HG03439 (cell line): ENCODE results near the gene SAE1.
A peak's percentile ranks its signal among the peaks of the same experiment; 100 is the strongest.

ENCODE experiments used
- ATAC-seq: cut with Tn5 transposase; IDR thresholded peaks from one replicate; pipeline ENCODE4 v1.9.1; 2021; ENCODE audit warnings: mild to moderate bottlenecking, moderate library complexity; ENCODE audit not compliant: unreplicated experiment

Gene SAE1

GRCh38 chr19:47157431-47158321 is 27.0 kb downstream of the SAE1 start:
- ATAC-seq = no peak

DNA sequence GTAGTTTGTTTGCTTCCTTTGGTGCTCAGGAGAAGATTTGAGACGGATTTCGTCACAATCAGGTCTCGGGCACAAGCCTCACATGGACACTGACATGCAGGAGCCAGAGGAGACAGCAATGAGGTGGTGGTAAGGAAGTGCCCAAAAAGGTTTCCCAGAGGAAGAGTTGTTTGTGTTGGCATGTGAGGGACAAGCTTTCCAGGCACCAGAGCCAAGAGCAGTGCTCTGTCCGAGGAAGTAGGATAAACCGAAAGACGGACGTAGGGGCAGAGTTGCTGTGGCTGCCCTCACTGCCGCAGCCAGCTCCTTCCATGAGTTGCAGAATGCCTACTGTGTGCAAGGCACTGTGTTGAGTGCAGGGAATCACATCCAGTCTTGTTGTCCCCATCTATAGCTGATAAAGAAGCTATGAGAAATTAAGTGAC is 27.7 kb downstream of the SAE1 start:
- ATAC-seq = no peak

GRCh38 chr19:47158879-47159503 is 28.4 kb downstream of the SAE1 start:
- no peak for ATAC-seq

DNA sequence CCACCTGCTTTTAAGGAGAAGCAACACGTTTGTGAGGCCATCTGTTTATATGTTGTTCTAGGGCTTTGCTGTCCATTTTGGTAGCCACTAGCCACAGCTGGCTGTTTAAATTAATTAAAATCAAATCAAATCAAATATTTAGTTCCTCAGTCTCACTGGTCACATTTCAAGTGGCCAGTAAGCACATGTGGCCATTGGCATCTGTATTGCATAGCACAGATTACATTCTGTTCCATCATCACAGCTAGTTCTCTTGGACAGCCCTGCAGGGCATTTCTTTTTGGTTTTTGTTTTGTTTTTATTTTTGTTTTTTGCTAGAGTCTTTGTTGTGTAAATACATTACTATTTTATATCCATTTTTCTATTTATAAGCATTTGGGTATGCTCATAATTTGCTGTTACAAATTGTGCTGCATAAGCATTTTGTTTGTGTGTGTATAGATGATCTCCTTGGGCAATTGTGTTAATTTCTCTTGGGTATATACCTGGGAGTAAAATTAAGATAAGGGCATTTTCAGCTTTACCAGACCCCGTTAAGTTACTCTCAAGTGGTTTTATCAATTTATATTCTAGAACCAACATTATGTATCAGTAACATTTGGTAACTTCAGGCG is 31.3 kb downstream of the SAE1 start:
- no peak for ATAC-seq

- no peak for ATAC-seq
These were observed 37.4 kb downstream of the SAE1 start for GRCh38 chr19:47168065-47168464.

DNA sequence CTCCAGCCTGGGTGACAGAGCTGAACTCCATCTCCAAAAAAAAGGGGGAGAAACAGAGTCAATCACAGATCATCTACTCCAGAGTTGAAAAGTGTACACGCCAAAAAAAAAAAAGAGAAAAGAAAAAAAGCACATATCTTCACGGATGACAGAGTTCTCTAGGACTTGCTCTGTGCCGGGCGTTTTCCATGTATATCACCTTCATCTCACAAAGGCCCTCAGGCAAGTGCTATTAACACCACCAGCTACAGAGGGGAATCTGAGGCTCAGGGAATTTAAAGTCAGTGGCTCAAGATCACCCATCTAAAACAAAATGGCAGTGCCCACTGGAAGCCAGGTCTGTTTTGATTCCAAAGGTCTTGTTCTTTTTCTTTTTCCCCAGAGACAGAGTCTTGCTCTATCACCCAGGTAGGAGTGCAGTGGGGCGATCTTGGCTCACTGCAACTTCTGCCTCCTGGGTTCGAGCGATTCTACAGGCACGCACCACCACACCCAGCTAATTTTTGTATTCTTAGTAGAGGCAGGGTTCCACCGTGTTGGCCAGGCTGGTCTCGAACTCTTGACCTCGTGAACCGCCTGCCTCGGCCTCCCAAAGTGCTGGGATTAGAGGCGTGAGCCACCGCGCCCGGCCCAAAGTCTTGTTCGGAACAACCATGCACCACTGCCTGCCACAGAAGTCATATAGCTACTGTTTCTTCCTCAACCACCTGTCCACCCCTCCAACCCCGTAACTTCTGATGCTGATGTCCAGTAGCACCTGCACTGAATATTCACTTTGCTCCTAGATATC is 42.2 kb downstream of the SAE1 start:
- no peak for ATAC-seq

DNA sequence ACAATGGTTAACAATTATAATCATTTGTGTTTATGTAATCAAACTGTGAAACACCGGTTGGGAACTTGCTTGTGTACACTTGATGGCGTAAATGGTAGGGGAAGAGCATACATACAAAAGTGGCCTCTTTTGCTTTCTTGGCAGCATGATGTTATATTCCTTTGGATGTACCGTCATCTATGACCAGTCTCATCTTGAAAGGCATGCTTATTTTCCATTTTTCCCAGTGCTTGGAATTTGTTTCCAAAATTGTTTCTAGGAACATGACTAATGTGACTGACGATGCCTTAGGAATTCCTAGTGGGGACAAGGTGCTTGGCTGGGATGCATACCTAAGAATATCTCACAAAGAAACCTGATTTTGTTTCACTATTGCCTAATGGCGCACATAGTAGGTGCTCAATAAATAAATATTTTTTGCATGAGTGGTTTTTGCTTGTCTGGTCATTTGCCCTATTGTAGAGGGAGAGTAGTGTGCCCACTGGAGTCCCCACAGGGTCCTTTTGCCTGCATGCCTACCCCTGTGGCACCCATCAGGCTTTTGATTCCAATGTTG is 45.5 kb downstream of the SAE1 start:
- no peak for ATAC-seq

DNA sequence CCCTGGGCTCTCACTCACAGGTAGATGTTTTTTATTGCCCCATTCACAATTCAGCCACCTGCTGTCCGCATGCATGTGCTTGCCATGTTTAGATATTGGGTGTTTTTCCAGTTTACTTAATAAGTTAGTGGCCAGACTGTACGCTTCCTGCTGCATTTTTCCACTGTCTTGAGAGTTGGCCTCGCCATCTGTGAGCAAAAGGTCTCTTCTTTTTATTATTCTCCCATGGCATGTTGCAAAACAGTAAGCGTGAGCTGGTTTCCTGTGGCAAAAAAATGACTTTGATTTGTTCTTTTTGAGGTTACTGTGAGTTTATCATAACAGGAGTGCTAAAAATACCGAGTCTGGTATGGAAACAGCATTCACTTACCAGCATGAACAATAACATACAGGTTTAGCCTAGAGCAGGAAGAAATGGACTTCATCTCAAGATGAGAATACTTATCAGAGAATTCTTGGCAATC is 46.0 kb downstream of the SAE1 start:
- no peak for ATAC-seq

GRCh38 chr19:47179653-47180310 is 49.1 kb downstream of the SAE1 start:
- no peak for ATAC-seq

DNA sequence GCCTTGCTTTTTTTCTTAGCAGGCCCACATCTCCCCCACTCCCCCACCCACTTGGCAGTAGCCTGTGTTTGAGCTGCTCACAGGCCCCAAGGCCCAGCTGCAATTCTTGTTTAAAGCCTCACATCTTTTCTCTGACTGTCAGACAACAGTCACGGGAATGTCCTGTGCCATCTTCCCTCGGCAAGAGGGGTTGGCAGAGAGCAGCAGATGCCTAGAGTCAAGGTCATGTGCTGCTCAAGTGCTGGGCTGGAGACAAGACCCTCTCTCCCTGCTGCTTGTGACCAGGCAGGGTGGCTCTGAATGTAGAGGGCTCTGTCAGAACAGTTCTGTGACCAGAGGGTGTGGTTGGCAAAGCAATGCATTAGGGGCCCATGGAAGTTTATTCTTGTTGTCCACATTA is 53.0 kb downstream of the SAE1 start:
- no peak for ATAC-seq

- ATAC-seq = peak; percentile 88
These were observed 56.1 kb downstream of the SAE1 start for GRCh38 chr19:47186446-47187334.

DNA sequence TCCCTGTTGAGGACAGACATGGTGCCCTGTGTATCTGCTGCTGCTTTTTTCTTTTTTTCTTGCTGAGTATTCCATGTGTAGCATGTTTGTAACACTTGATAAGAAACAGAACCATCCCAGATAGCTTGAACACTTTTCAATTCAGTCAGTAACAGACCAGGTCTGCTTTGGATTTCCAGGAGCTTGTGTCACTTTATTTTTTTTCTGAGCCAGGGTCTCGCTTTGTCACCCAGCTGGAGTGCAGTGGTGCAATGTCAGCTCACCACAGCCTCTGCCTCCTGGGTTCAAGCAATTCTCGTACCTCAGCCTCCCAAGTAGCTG is 56.7 kb downstream of the SAE1 start:
- no peak for ATAC-seq

DNA sequence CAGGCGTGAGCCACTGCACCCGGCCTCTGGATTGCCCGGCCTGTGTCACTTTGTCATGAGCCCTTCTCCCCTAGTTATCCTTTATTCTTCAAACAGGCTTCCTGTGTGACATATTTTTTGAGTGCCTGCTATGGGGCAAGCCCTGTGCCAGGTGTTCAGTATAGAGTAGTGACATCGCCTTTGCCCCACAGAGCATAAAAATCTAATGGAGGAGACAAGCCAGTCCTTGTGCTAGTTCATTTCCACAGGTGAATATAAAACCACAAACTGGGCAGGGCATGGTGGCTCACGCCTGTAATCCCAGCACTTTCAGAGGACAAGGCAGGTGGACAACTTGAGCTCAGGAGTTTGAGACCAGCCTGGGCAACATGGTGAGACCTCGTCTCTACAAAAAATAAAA is 57.2 kb downstream of the SAE1 start:
- no peak for ATAC-seq

DNA sequence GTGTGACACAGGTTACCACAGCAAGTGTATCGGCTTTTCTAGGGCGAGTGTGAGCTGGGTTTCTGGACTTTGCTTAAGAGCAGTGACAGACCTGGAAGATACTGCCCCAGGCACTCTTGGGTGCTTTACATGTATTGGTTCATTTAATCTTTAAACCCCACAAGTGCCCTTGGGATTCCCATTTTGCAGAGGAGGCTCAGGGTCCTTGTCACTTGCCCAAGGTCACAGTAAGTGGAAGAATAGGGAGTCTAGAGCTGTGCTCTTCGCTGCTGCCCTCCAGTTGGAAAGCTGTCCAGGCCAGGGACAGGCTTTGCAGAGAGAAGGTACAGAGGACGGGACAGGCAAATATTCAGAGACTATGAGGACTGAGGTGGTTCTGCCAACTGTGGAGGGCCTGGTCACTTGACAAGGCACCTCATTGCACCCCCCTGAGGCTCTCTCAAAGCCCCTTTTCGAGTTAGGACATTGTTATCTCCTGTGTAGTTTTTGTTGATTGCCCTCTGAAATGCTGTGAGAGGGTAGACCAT is 57.9 kb downstream of the SAE1 start:
- no peak for ATAC-seq

GRCh38 chr19:47190167-47190727 is 59.6 kb downstream of the SAE1 start:
- no peak for ATAC-seq

- ATAC-seq = no peak
These were observed 64.8 kb downstream of the SAE1 start for GRCh38 chr19:47195434-47195833.

GRCh38 chr19:47197141-47197540 is 66.5 kb downstream of the SAE1 start:
- no peak for ATAC-seq

DNA sequence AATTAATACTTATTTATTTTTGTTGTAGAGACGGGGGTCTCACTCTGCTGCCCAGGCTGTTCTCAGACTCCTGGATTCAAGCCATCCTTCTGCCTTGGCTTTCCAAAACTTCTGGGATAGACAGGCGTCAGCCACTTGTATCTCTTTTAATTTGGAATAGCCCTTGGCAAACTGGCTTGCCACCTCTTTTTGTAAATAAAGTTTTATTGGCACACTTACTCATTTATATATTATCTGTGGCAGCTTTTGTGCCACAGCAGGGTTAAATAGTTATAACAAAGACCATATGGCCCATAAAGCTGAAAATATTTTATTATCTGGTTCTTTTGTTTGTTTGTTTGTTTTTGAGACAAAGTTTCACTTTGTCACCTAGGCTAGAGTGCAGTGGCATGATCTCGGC is 69.9 kb downstream of the SAE1 start:
- no peak for ATAC-seq

DNA sequence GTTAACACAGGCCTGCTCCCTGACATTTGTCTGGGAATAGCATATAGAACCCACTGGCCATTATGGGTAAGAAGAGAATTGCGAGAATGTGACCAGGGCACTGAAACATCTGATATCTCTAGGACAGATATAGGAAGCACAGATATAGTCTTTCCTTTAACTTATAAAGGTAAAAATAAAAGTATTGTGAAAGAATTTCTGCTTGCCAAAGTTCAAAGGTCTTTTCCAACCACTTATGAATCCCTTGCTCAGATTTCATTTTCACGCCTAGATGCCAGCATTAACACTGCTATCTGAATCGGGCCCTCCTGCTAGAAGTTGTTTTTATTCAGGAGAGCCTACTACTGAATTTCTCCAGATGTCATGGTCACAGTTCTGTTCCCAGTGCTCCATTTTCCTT is 72.6 kb downstream of the SAE1 start:
- no peak for ATAC-seq
